Stomach (tissue), 4 donors: ENCODE data around the gene STX1A.

ENCODE experiments used
- CTCF ChIP-seq, 7 experiments: fragments of 450-650 bp in 4 of 7; fragments of 200-600 bp in 3 of 7; sonication (generic) in 3 of 7; IDR thresholded peaks; one replicate each; pipeline ENCODE4 v1.5.1; 2016 to 2019; ENCODE audit warnings: antibody characterized with exemption in 7 of 7, control low read depth in 2 of 7, mild to moderate bottlenecking in 1 of 7
- POLR2A ChIP-seq, 4 donors: fragments of 450-650 bp; IDR thresholded peaks; one replicate each; pipeline ENCODE4 v1.6.1; 2016; ENCODE audit warnings: antibody characterized with exemption in 4 of 4, control low read depth in 2 of 4, mild to moderate bottlenecking in 1 of 4, moderate library complexity in 1 of 4
- POLR2AphosphoS5 ChIP-seq, 3 donors: sonication (generic); formaldehyde crosslinking; IDR thresholded peaks; one replicate each; pipeline ENCODE4 v1.6.1; 2016; ENCODE audit warnings: antibody characterized with exemption in 3 of 3

DNA sequence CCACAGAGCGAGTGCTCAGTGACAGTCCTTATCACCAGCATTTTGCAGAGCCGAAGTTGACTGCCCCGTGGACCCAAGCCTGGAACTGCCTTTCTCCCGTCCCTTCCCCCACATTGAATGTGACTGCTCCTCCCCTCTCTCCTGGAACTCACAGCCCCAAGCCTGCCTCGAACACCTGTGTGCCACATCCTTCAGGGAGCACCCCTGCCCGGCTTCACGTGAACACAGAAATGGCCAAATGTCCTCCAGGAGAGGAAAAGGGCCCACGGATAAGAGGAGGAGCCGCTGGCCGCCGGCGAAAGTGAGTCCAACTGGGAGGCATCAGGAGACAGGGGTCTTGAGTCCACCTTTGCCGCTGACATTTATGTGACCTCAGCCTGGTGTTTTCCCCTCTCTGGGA lies 16.2 kb downstream of the STX1A start:
- no peak for TF ChIP-seq CTCF (IDR thresholded peaks at IDR 0.05)
- no peak for TF ChIP-seq POLR2AphosphoS5 (IDR thresholded peaks at IDR 0.05)
- no peak for TF ChIP-seq POLR2A (IDR thresholded peaks at IDR 0.05)
